RWPE2 (cell line): ENCODE measurements around the gene KHNYN.

Experiments used
- ATAC-seq: fragments of 200-7000 bp; cut with Tn5 transposase; 3 replicates; pipeline ENCODE4 v1.9.1; 2021; ENCODE audit warnings: low read depth
- DNase-seq: peaks from one replicate; pipeline ENCODE4 v3.0.0-alpha.2; 2020; ENCODE audit warnings: low spot score
- H3K27ac ChIP-seq: fragments of 450-650 bp; 2 replicates; pipeline ENCODE4 v1.5.1; 2017; ENCODE audit warnings: mild to moderate bottlenecking; ENCODE audit not compliant: poor library complexity, severe bottlenecking
- H3K27me3 ChIP-seq: fragments of 250-450 bp; sonication (Bioruptor Pico); 2 replicates; pipeline ENCODE4 v1.5.1; 2021; ENCODE audit warnings: mild to moderate bottlenecking, moderate library complexity; ENCODE audit not compliant: insufficient read depth, poor library complexity, severe bottlenecking
- H3K36me3 ChIP-seq: fragments of 250-450 bp; sonication (Bioruptor Pico); 2 replicates; pipeline ENCODE4 v1.5.1; 2020; ENCODE audit warnings: low read depth, mild to moderate bottlenecking, moderate library complexity
- H3K4me1 ChIP-seq: fragments of 250-450 bp; sonication (Bioruptor Pico); 2 replicates; pipeline ENCODE4 v1.5.1; 2021; ENCODE audit warnings: mild to moderate bottlenecking, moderate library complexity; ENCODE audit not compliant: insufficient read depth, poor library complexity, severe bottlenecking
- H3K4me3 ChIP-seq: fragments of 250-450 bp; sonication (Bioruptor Pico); 2 replicates; pipeline ENCODE4 v1.5.1; 2021; ENCODE audit warnings: mild to moderate bottlenecking, moderate library complexity; ENCODE audit not compliant: severe bottlenecking
- H3K9me3 ChIP-seq: fragments of 250-450 bp; sonication (Bioruptor Pico); 2 replicates; pipeline ENCODE4 v1.5.1; 2021; ENCODE audit warnings: mild to moderate bottlenecking, moderate library complexity; ENCODE audit not compliant: severe bottlenecking
- TF ChIP-seq, protein P1 (sequence below): fragments of 450-650 bp; IDR thresholded peaks from one replicate; pipeline ENCODE4 v1.5.1; 2017; ENCODE audit warnings: mild to moderate bottlenecking, moderate library complexity; ENCODE audit not compliant: poor library complexity, severe bottlenecking

Gene KHNYN

DNA sequence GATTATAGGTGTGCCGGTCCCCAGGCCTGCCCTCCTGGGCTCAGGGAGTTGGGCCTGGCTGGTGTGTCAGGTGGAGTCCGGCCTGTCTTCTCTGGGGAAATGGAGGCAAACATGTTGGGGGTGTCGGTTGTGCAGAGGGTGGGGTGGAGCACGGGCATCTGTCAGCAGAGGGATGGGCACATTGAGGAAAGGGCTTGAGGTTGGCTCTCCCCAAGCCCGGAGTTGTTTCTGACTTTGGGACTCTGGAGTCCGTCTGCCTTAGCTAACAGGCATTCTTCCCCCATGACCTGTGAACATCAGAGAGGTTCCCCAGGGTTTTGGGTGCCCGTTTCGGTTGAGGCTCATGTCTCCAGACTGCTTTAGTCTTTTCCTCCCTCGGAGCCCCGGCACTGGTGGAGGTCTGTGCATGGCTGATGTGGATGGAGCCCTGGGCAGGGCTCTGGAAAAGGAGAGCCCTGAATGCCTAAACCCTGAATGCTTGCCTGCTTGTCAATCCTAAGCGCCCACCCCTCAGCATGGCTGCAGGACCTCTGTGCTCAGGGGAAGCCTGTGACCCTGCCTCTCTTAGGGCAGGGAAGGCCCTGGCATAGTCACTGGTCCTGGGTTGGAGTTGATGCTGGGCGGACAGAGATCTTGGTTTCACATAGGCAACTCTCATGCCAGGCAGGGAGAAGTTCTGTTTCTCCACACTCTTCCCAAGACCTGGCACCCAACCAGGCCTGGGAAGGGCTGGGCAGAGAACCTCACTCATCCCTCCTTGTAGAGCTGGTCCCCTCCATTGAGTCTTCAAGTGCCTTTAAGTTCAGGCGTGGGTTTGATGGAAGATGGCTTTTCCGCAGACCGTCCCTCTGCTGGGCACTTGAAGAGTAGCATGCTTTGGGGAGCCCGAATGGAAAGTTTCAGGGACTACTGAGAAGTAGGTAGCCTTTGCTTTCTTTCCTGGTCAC lies 18.0 kb upstream of the KHNYN start:
- H3K4me1 ChIP-seq, result no peaks in the 10 kb centered on the region
- no peaks in the 10 kb centered on the region for H3K9me3 ChIP-seq
- no peaks in the 10 kb centered on the region for H3K36me3 ChIP-seq
- no peaks in the 10 kb centered on the region for H3K27me3 ChIP-seq
- no peak overlapping the region for H3K27ac ChIP-seq
- TF ChIP-seq, protein P1, sequence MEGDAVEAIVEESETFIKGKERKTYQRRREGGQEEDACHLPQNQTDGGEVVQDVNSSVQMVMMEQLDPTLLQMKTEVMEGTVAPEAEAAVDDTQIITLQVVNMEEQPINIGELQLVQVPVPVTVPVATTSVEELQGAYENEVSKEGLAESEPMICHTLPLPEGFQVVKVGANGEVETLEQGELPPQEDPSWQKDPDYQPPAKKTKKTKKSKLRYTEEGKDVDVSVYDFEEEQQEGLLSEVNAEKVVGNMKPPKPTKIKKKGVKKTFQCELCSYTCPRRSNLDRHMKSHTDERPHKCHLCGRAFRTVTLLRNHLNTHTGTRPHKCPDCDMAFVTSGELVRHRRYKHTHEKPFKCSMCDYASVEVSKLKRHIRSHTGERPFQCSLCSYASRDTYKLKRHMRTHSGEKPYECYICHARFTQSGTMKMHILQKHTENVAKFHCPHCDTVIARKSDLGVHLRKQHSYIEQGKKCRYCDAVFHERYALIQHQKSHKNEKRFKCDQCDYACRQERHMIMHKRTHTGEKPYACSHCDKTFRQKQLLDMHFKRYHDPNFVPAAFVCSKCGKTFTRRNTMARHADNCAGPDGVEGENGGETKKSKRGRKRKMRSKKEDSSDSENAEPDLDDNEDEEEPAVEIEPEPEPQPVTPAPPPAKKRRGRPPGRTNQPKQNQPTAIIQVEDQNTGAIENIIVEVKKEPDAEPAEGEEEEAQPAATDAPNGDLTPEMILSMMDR, result peak; percentile 69
- DNase-seq (no peak), ATAC-seq (peak; percentile 48)
- no peak overlapping the region for H3K4me3 ChIP-seq

DNA sequence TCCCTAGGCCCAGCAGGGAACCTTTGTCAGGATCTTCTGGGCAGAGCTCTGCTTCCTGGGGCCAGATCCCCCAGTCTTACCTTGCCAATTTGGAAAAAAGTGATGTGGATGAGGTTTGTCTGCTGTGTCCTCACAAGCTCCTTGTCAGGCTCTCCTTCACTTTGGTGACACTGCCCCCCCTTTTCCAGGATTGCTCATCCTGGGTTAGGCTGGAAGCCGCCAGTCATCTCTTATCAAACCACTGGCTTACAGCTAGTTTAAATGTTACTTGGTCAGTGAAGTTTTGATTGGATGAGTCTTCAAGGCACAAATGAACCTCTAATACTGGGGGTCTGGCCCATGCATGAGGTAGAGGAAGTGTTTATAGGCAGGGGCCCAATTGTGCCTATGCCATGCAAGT lies 15.7 kb upstream of the KHNYN start:
- no peaks in the 10 kb centered on the region for H3K9me3 ChIP-seq
- H3K27me3 ChIP-seq, result no peaks in the 10 kb centered on the region
- TF ChIP-seq, protein P1, result no peak
- DNase-seq (no peak), ATAC-seq (no peak)
- H3K4me1 ChIP-seq, result peaks cover 7% of the 10 kb centered on the region
- H3K36me3 ChIP-seq, result no peaks in the 10 kb centered on the region
- H3K27ac ChIP-seq, result no peak overlapping the region
- no peak overlapping the region for H3K4me3 ChIP-seq

DNA sequence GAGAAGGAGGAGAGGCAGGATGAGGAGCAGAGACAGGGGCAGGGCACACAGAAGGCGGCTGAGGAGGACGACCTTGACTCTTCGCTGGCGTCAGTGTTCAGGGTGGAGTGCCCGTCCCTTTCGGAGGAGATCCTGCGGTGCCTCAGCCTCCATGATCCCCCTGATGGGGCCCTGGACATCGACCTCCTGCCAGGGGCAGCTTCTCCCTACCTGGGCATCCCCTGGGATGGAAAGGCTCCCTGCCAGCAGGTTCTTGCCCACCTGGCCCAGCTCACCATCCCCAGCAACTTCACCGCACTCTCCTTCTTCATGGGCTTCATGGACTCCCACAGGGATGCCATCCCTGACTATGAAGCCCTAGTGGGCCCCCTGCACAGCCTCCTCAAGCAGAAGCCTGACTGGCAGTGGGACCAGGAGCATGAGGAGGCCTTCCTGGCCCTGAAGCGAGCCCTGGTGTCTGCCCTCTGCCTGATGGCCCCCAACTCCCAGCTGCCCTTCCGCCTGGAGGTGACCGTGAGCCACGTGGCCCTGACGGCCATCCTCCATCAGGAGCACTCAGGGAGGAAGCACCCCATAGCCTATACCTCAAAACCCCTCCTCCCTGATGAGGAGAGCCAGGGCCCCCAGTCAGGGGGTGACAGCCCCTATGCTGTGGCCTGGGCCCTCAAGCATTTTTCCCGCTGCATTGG lies 14.9 kb upstream of the KHNYN start:
- Histone ChIP-seq H3K4me3 (no peak overlapping the region), H3K36me3 (no peaks in the 10 kb centered on the region), H3K9me3 (no peaks in the 10 kb centered on the region), H3K4me1 (peaks cover 7% of the 10 kb centered on the region), H3K27ac (no peak overlapping the region), H3K27me3 (no peaks in the 10 kb centered on the region)
- DNase-seq, result no peak
- TF ChIP-seq, protein P1, result no peak
- no peak for ATAC-seq

DNA sequence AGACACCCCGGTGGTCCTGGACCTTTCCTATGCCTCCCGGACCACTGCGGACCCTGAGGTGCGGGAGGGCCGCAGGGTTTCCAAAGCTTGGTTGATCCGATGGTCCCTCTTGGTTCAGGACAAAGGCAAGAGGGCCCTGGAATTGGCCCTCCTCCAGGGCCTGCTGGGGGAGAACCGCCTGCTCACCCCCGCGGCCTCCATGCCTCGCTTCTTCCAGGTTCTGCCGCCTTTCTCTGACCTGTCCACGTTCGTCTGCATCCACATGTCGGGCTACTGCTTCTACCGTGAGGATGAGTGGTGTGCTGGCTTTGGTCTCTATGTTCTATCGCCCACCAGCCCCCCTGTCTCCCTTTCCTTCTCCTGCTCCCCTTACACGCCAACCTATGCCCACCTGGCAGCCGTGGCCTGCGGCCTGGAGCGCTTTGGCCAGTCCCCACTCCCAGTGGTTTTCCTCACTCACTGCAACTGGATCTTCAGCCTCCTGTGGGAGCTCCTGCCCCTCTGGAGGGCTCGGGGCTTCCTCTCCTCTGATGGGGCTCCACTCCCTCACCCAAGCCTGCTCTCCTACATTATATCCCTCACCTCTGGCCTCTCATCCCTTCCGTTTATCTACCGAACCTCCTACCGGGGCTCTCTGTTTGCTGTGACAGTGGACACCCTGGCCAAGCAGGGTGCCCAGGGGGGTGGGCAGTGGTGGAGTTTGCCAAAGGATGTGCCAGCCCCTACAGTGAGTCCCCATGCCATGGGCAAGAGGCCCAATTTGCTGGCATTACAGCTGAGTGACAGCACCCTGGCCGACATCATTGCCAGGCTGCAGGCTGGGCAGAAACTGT lies 14.1 kb upstream of the KHNYN start:
- Histone ChIP-seq H3K36me3 (no peaks in the 10 kb centered on the region), H3K9me3 (no peaks in the 10 kb centered on the region), H3K27ac (no peak overlapping the region), H3K27me3 (no peaks in the 10 kb centered on the region), H3K4me1 (peaks cover 7% of the 10 kb centered on the region), H3K4me3 (no peak overlapping the region)
- TF ChIP-seq, protein P1, result no peak
- ATAC-seq (no peak), DNase-seq (no peak)
